ENCODE results near the gene IFNA17.
"Not testable (repeated sequence)": the region's sequence is repeated elsewhere in the genome, so short reads cannot be mapped to it uniquely, and the experiment has no call there.

Gene IFNA17

GRCh38 chr9:21210311-21210710 is 17.7 kb downstream of the IFNA17 start:
- DNase-seq = no peak

GRCh38 chr9:21207043-21207442 is 21.0 kb downstream of the IFNA17 start, which contains the start of gene IFNA10:
Gene IFNA10 (minus strand): TSS chr9:21207143. CDS start chr9:21207097, 46 bp downstream.
- DNase-seq = not testable (repeated sequence)

- DNase-seq = no peak
Measured at GRCh38 chr9:21205204-21205603, 22.8 kb downstream of the IFNA17 start.

DNA sequence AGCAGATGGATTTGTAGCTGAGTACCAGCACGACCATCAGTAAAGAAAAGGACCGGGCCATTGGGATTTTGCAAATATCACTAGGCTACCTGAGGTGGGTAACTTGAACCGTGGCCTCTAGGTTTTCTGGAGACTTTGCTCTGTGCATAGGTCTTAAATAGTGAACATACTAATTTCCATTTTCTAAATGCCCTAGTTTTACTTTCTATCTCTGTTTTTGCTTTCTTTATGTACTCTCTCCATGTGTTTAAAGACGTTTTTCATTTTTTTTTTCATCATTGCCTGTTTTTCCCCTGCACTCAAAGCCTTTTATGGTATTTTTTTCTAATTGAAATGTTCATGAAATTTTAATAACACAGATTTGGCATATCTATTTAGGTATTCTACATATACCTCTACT is 25.9 kb downstream of the IFNA17 start, which contains the start of gene IFNA7:
TSS of gene IFNA7 (minus strand) at position 101 of the 400 bp plus-strand sequence. CDS start at position 61, 40 bp downstream.
- DNase-seq = not testable (repeated sequence)

DNA sequence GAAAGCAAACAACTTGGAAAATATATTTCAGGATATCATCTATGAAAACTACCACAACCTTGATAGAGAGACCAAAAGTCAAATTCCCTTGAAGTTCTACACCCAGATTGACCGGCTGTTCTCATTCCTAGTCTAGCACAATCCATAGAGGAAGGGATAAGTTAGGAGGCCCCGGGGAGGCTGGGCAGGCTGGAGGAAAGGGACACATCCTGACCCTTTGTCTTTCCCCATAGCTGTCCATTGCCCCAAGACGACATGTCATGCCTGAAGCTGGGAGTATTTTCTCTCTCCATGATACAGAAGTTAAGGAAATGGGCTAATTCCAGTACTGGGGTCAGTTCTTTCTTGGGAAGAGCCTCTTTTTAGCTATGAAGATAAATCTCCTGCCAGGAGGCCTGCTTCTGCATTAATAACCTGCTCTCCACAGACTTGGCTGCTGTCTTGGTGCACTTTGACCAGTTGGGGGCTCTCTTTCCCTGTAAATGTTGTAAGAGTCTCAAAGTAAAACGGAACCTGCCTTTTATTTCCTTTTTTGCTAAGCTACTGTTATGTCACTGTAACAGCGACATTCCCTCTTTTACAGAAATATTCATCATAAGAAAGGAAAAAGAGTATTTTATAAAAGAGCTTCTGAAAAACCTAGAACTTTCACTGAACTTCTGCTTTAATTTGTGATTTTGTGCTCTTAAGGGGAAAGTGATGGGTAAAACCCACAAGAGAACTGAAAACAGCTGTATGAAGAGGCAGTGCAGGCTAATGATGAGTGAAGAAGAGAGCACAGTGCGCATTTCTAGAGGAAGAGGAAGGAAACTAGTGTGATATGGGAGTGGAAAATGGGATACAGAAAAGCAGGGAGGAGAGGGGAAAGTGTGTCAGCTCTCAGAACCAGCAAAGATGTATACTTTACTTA is 32.9 kb downstream of the IFNA17 start:
- not testable (repeated sequence) for DNase-seq

GRCh38 chr9:21187487-21187886 is 40.5 kb downstream of the IFNA17 start, which contains the start of gene IFNA4:
Gene IFNA4 (minus strand): TSS chr9:21187587. CDS start chr9:21187531, 56 bp downstream.
- DNase-seq = not testable (repeated sequence)

DNA sequence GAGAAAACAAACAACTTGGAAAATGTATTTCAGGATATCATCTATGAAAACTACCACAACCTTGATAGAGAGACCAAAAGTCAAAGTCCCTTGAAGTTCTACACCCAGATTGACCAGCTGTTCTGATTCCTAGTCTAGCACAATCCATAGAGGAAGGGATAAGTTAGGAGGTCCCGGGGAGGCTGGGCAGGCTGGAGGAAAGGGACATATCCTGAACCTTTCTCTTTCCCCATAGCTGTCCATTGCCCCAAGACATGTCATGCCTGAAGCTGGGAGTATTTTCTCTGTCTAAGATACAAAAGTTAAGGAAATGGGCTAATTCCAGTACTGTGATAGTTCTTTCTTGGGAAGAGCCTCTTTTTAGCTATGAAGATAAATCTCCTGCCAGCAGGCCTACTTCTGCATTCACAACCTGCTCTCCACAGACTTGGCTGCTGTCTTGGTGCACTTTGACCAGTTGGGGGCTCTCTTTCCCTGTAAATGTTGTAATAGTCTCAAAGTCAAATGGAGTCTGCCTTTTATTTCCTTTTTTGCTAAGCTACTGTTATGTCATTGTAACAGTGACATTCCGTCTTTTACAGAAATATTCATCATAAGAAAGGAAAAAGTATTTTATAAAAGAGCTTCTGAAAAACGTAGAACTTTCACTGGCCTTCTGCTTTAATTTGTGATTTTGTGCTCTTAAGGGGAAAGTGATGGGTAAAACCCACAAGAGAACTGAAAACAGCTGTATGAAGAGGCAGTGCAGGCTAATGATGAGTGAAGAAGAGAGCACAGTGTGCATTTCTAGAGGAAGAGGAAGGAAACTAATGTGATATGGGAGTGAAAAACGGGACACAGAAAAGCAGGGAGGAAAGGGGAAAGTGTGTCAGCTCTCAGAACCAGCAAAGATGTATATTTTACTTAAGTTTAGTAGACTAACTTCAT is 44.9 kb downstream of the IFNA17 start:
- DNase-seq = not testable (repeated sequence)

All from SHP77 (cell line).